ENCODE data around the gene TEDC2. TPM values are rescaled to one million over a fixed set of nuclear protein-coding genes. Genes with fewer than 3 reads are reported as not detected.
A peak's percentile ranks its signal among the peaks of the same experiment; 100 is the strongest.

The TEDC2 gene
- polyA plus RNA-seq, 2 donors = 3.7 to 6.0 TPM

DNA sequence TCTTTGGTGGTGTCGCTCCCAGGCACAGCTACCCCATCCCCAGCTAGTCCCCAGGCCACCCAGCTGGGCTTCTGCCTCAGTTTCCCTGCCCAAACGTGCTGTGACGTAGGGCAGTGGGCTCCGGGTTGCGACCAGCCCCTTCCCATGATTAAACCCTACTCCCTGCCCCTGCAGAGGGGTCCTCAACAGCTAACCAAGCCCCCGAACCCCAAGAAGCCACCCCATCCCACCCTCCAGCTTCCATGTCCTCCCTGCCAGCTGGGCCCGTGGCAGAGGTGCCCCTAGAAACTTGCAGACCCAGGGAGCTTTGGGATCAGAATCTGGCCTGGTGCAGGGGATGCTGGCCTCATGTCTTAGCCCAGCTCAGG is 10.3 kb downstream of the TEDC2 start:
- H3K9me3 ChIP-seq (ENCODE audit: control insufficient read depth in 2 of 2, insufficient read depth in 1 of 2, low read depth in 1 of 2, low read length in 1 of 2) = no peaks in the 10 kb centered on the region
- peaks cover 10 to 30% of the 10 kb centered on the region in 2 donors for H3K4me1 ChIP-seq (ENCODE audit: control insufficient read depth in 2 of 2, insufficient read depth in 2 of 2, low read length in 1 of 2)
- no peaks in the 10 kb centered on the region for H3K36me3 ChIP-seq (ENCODE audit: control insufficient read depth in 2 of 2, insufficient read depth in 2 of 2, low read length in 1 of 2)
- no peak overlapping the region for H3K27ac ChIP-seq (ENCODE audit: low read depth in 2 of 2, low read length in 1 of 2)
- WGBS, 2 donors = 83 to 86% methylated on average over 7 of the region's 7 CpGs
- no peak overlapping the region for H3K4me3 ChIP-seq (ENCODE audit: low read depth in 1 of 2, low read length in 2 of 2)
- peaks cover 0 to 4% of the 10 kb centered on the region in 2 donors for H3K27me3 ChIP-seq (ENCODE audit: control insufficient read depth in 1 of 2, insufficient read depth in 2 of 2, low read length in 2 of 2)

GRCh38 chr16:2470603-2471015 is 10.7 kb downstream of the TEDC2 start:
- H3K9me3 ChIP-seq (ENCODE audit: control insufficient read depth in 2 of 2, insufficient read depth in 1 of 2, low read depth in 1 of 2, low read length in 1 of 2) = no peaks in the 10 kb centered on the region
- peaks cover 0 to 4% of the 10 kb centered on the region in 2 donors for H3K27me3 ChIP-seq (ENCODE audit: control insufficient read depth in 1 of 2, insufficient read depth in 2 of 2, low read length in 2 of 2)
- no peak overlapping the region for H3K27ac ChIP-seq (ENCODE audit: low read depth in 2 of 2, low read length in 1 of 2)
- 25 to 28% methylated on average over 9 of the region's 9 CpGs for WGBS, 2 donors
- H3K4me1 ChIP-seq (ENCODE audit: control insufficient read depth in 2 of 2, insufficient read depth in 2 of 2, low read length in 1 of 2) = peaks cover 12 to 31% of the 10 kb centered on the region in 2 donors
- no peak overlapping the region for H3K4me3 ChIP-seq (ENCODE audit: low read depth in 1 of 2, low read length in 2 of 2)
- no peaks in the 10 kb centered on the region for H3K36me3 ChIP-seq (ENCODE audit: control insufficient read depth in 2 of 2, insufficient read depth in 2 of 2, low read length in 1 of 2)

DNA sequence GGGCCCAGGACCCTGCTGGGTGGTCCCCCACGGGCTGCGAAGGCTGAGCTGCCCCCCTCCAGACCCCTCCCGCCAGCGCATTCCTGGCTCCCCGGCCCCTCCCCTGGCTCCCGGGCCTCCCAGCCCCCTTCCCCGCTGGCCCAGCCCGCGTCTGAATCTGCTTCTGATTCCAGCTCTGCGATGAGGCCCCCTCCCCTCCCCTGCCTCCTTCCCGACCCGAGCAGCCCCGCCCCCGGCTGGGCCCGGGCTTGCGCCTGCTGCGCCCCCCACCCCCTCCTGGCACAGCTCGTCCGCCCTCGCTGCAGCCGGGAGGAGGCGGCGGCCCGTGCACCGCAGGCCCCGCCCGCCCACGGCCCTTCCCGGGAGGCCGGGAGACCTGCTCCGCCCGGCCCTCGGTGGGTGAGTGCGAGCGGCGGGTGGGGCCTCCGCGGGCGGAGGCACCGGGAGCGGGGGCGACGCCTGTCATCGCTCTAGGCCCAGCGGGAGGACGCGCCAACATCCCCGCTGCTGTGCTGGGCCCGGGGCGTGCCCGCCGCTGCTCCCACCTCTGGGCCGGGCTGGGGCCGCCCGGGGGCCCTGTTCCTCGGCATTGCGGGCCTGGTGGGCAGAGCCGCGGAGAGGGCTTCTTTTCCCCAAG is 11.2 kb downstream of the TEDC2 start, which contains the start of gene NTN3:
Gene NTN3, plus strand, starts transcription at position 282 of the 637 bp plus-strand sequence. CDS start 405 bp downstream, outside the sequence.
- WGBS, 2 donors = 1% methylated on average over 36 to 59 of the region's 59 CpGs
- Histone ChIP-seq H3K4me3 (ENCODE audit: low read depth in 1 of 2, low read length in 2 of 2) (peak within 1 kb of the TSS in 1 of 2 donors; percentile 2), H3K27me3 (ENCODE audit: control insufficient read depth in 1 of 2, insufficient read depth in 2 of 2, low read length in 2 of 2) (peaks cover 0 to 4% of the 10 kb centered on the region in 2 donors)

DNA sequence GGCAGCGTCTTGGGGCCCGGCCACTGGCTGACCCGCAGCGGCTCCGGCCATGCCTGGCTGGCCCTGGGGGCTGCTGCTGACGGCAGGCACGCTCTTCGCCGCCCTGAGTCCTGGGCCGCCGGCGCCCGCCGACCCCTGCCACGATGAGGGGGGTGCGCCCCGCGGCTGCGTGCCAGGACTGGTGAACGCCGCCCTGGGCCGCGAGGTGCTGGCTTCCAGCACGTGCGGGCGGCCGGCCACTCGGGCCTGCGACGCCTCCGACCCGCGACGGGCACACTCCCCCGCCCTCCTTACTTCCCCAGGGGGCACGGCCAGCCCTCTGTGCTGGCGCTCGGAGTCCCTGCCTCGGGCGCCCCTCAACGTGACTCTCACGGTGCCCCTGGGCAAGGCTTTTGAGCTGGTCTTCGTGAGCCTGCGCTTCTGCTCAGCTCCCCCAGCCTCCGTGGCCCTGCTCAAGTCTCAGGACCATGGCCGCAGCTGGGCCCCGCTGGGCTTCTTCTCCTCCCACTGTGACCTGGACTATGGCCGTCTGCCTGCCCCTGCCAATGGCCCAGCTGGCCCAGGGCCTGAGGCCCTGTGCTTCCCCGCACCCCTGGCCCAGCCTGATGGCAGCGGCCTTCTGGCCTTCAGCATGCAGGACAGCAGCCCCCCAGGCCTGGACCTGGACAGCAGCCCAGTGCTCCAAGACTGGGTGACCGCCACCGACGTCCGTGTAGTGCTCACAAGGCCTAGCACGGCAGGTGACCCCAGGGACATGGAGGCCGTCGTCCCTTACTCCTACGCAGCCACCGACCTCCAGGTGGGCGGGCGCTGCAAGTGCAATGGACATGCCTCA is 12.0 kb downstream of the TEDC2 start:
- peak overlapping the region in 1 of 2 donors; percentile 2 for H3K4me3 ChIP-seq (ENCODE audit: low read depth in 1 of 2, low read length in 2 of 2)
- H3K4me1 ChIP-seq (ENCODE audit: control insufficient read depth in 2 of 2, insufficient read depth in 2 of 2, low read length in 1 of 2) = peaks cover 14 to 36% of the 10 kb centered on the region in 2 donors
- H3K27ac ChIP-seq (ENCODE audit: low read depth in 2 of 2, low read length in 1 of 2) = no peak overlapping the region
- 36 to 38% methylated on average over 46 to 61 of the region's 61 CpGs for WGBS, 2 donors
- peaks cover 0 to 4% of the 10 kb centered on the region in 2 donors for H3K27me3 ChIP-seq (ENCODE audit: control insufficient read depth in 1 of 2, insufficient read depth in 2 of 2, low read length in 2 of 2)
- H3K36me3 ChIP-seq (ENCODE audit: control insufficient read depth in 2 of 2, insufficient read depth in 2 of 2, low read length in 1 of 2) = no peaks in the 10 kb centered on the region
- no peaks in the 10 kb centered on the region for H3K9me3 ChIP-seq (ENCODE audit: control insufficient read depth in 2 of 2, insufficient read depth in 1 of 2, low read depth in 1 of 2, low read length in 1 of 2)

More for the DNA sequence above, 11.2 kb downstream of the TEDC2 start, which contains the start of gene NTN3:
- no peaks in the 10 kb centered on the region for H3K9me3 ChIP-seq (ENCODE audit: control insufficient read depth in 2 of 2, insufficient read depth in 1 of 2, low read depth in 1 of 2, low read length in 1 of 2)
- H3K36me3 ChIP-seq (ENCODE audit: control insufficient read depth in 2 of 2, insufficient read depth in 2 of 2, low read length in 1 of 2) = no peaks in the 10 kb centered on the region
- H3K27ac ChIP-seq (ENCODE audit: low read depth in 2 of 2, low read length in 1 of 2) = no peak within 1 kb of the TSS
- peaks cover 14 to 36% of the 10 kb centered on the region in 2 donors for H3K4me1 ChIP-seq (ENCODE audit: control insufficient read depth in 2 of 2, insufficient read depth in 2 of 2, low read length in 1 of 2)

DNA sequence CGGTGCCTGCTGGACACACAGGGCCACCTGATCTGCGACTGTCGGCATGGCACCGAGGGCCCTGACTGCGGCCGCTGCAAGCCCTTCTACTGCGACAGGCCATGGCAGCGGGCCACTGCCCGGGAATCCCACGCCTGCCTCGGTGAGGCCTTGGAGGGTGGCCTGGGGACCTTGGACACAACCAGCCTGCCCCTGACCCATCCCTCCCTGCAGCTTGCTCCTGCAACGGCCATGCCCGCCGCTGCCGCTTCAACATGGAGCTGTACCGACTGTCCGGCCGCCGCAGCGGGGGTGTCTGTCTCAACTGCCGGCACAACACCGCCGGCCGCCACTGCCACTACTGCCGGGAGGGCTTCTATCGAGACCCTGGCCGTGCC is 12.6 kb downstream of the TEDC2 start:
- peaks cover 0 to 4% of the 10 kb centered on the region in 2 donors for H3K27me3 ChIP-seq (ENCODE audit: control insufficient read depth in 1 of 2, insufficient read depth in 2 of 2, low read length in 2 of 2)
- no peaks in the 10 kb centered on the region for H3K9me3 ChIP-seq (ENCODE audit: control insufficient read depth in 2 of 2, insufficient read depth in 1 of 2, low read depth in 1 of 2, low read length in 1 of 2)
- no peak overlapping the region for H3K4me3 ChIP-seq (ENCODE audit: low read depth in 1 of 2, low read length in 2 of 2)
- H3K4me1 ChIP-seq (ENCODE audit: control insufficient read depth in 2 of 2, insufficient read depth in 2 of 2, low read length in 1 of 2) = peaks cover 14 to 33% of the 10 kb centered on the region in 2 donors
- 91 to 95% methylated on average over 26 to 27 of the region's 27 CpGs for WGBS, 2 donors
- no peaks in the 10 kb centered on the region for H3K36me3 ChIP-seq (ENCODE audit: control insufficient read depth in 2 of 2, insufficient read depth in 2 of 2, low read length in 1 of 2)
- H3K27ac ChIP-seq (ENCODE audit: low read depth in 2 of 2, low read length in 1 of 2) = no peak overlapping the region

- Histone ChIP-seq H3K27ac (ENCODE audit: low read depth in 2 of 2, low read length in 1 of 2) (no peak overlapping the region), H3K36me3 (ENCODE audit: control insufficient read depth in 2 of 2, insufficient read depth in 2 of 2, low read length in 1 of 2) (no peaks in the 10 kb centered on the region), H3K9me3 (ENCODE audit: control insufficient read depth in 2 of 2, insufficient read depth in 1 of 2, low read depth in 1 of 2, low read length in 1 of 2) (no peaks in the 10 kb centered on the region), H3K4me1 (ENCODE audit: control insufficient read depth in 2 of 2, insufficient read depth in 2 of 2, low read length in 1 of 2) (peaks cover 14 to 29% of the 10 kb centered on the region in 2 donors), H3K27me3 (ENCODE audit: control insufficient read depth in 1 of 2, insufficient read depth in 2 of 2, low read length in 2 of 2) (peaks cover 0 to 4% of the 10 kb centered on the region in 2 donors), H3K4me3 (ENCODE audit: low read depth in 1 of 2, low read length in 2 of 2) (no peak overlapping the region)
- 72 to 88% methylated on average over 14 of the region's 14 CpGs for WGBS, 2 donors
Observed at GRCh38 chr16:2472885-2473445, 13.1 kb downstream of the TEDC2 start.

DNA sequence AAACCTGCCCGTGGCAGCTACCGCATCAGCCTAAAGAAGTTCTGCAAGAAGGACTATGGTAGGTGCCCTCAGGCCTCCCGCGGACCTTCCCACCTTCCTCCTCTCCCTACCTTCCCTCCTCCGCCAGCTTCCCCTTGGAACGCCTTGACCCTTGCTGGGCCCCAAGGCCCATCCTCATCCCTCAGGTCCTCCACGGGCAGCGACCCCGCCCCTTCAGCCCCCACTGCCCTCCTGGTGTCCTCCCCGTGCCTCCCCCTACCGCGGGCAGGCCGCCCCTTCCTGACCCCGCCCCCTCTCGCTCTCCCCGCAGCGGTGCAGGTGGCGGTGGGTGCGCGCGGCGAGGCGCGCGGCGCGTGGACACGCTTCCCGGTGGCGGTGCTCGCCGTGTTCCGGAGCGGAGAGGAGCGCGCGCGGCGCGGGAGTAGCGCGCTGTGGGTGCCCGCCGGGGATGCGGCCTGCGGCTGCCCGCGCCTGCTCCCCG is 13.6 kb downstream of the TEDC2 start:
- H3K27me3 ChIP-seq (ENCODE audit: control insufficient read depth in 1 of 2, insufficient read depth in 2 of 2, low read length in 2 of 2) = peaks cover 0 to 4% of the 10 kb centered on the region in 2 donors
- 4 to 6% methylated on average over 30 to 49 of the region's 49 CpGs for WGBS, 2 donors
- H3K27ac ChIP-seq (ENCODE audit: low read depth in 2 of 2, low read length in 1 of 2) = no peak overlapping the region
- H3K9me3 ChIP-seq (ENCODE audit: control insufficient read depth in 2 of 2, insufficient read depth in 1 of 2, low read depth in 1 of 2, low read length in 1 of 2) = no peaks in the 10 kb centered on the region
- H3K4me1 ChIP-seq (ENCODE audit: control insufficient read depth in 2 of 2, insufficient read depth in 2 of 2, low read length in 1 of 2) = peaks cover 11 to 25% of the 10 kb centered on the region in 2 donors
- no peaks in the 10 kb centered on the region for H3K36me3 ChIP-seq (ENCODE audit: control insufficient read depth in 2 of 2, insufficient read depth in 2 of 2, low read length in 1 of 2)
- peak overlapping the region; percentile 15 to 69 for H3K4me3 ChIP-seq (ENCODE audit: low read depth in 1 of 2, low read length in 2 of 2)

- Histone ChIP-seq H3K36me3 (ENCODE audit: control insufficient read depth in 2 of 2, insufficient read depth in 2 of 2, low read length in 1 of 2) (no peaks in the 10 kb centered on the region), H3K4me3 (ENCODE audit: low read depth in 1 of 2, low read length in 2 of 2) (peak overlapping the region; percentile 46 to 69), H3K9me3 (ENCODE audit: control insufficient read depth in 2 of 2, insufficient read depth in 1 of 2, low read depth in 1 of 2, low read length in 1 of 2) (no peaks in the 10 kb centered on the region), H3K27me3 (ENCODE audit: control insufficient read depth in 1 of 2, insufficient read depth in 2 of 2, low read length in 2 of 2) (peaks cover 0 to 4% of the 10 kb centered on the region in 2 donors), H3K27ac (ENCODE audit: low read depth in 2 of 2, low read length in 1 of 2) (peak overlapping the region; percentile 36 to 74), H3K4me1 (ENCODE audit: control insufficient read depth in 2 of 2, insufficient read depth in 2 of 2, low read length in 1 of 2) (peaks cover 8 to 25% of the 10 kb centered on the region in 2 donors)
- 0% methylated on average over 70 to 100 of the region's 100 CpGs for WGBS, 2 donors
Observed at GRCh38 chr16:2473999-2474876, 14.3 kb downstream of the TEDC2 start.
